A673 (cell line): ENCODE results near the gene MTO1.

Experiments
- EZH2 ChIP-seq: fragments of 200-600 bp; sonication (generic); IDR thresholded peaks from 2 replicates; pipeline ENCODE4 v1.6.1; 2017; ENCODE audit warnings: borderline replicate concordance, low read depth, mild to moderate bottlenecking, mixed read lengths, antibody characterized with exemption, low read length; ENCODE audit not compliant: poor library complexity, severe bottlenecking
- TF ChIP-seq, protein P1 (sequence below): fragments of 300-800, 200-600 bp; sonication (generic); conservative IDR thresholded peaks from 2 replicates; pipeline ENCODE4 v1.5.1; 2017; ENCODE audit warnings: low read depth, mild to moderate bottlenecking, antibody characterized with exemption, low read length, moderate library complexity, mixed read lengths

DNA sequence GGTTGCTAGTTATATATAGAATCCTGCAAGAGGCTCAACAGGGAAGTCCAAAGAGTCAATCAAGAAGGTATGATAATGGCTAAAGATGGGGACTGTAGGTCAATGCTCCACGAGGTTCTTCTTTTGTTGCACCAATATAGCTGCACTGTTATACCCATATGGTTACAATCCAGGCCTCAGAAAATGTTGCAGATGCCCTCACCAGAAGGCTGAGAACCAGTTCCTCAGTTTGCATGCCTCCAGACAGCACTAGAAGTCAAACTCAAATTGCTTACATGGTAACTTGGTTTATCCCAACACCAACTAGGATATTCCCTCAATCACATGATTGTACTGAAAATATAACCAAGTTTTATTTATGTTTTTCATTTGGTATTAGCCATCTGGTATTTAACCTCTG, 47.2 kb downstream of the MTO1 start:
- TF ChIP-seq, protein P1, sequence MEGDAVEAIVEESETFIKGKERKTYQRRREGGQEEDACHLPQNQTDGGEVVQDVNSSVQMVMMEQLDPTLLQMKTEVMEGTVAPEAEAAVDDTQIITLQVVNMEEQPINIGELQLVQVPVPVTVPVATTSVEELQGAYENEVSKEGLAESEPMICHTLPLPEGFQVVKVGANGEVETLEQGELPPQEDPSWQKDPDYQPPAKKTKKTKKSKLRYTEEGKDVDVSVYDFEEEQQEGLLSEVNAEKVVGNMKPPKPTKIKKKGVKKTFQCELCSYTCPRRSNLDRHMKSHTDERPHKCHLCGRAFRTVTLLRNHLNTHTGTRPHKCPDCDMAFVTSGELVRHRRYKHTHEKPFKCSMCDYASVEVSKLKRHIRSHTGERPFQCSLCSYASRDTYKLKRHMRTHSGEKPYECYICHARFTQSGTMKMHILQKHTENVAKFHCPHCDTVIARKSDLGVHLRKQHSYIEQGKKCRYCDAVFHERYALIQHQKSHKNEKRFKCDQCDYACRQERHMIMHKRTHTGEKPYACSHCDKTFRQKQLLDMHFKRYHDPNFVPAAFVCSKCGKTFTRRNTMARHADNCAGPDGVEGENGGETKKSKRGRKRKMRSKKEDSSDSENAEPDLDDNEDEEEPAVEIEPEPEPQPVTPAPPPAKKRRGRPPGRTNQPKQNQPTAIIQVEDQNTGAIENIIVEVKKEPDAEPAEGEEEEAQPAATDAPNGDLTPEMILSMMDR, result no peak
- TF ChIP-seq EZH2, result no peak
